ENCODE results near the gene HIVEP3.

GRCh38 chr1:41743366-41743765 is 175.4 kb downstream of the HIVEP3 start:
- TF ChIP-seq CTCF (IDR thresholded peaks at IDR 0.05; ENCODE audit: insufficient read depth, low read depth, low read length) = no peak
- TF ChIP-seq EZH2 (IDR thresholded peaks at IDR 0.05; ENCODE audit: insufficient read depth, low read length) = no peak

Measured in astrocyte (in vitro differentiated cells and primary cell).